Stimulated activated CD4-positive, alpha-beta T cell treated with anti-CD3 and anti-CD28 coated beads, Interleukin-2, amount 100 ng/mL, for 4 hours (primary cell): ENCODE measurements around the gene SPG7.
A peak's percentile ranks its signal among the peaks of the same experiment; 100 is the strongest.

Source experiments
- DNase-seq: peaks from one replicate; pipeline ENCODE4 v3.0.0-alpha.2; 2020; ENCODE audit warnings: low read depth

SPG7 gene

DNA sequence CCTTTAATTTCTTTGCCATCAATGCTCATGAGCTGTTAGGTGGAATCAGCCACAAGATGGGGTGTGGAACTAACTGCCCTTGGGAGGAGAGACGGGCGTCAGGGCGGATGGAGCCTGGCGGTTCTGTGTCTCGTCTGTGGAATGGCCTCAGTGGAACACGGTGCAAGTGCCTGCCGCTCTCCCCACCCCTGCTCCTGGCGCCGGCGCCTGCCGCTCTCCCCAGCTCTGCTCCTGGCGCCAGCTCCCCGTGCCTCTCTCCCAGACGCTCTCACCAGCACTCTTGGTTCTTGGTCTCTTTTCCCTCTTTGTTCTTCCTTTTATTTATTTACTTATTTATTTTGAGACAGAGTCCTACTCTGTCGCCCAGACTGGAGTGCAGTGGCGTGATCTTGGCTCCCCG, 39.1 kb downstream of the SPG7 start:
- DNase-seq: no peak

DNA sequence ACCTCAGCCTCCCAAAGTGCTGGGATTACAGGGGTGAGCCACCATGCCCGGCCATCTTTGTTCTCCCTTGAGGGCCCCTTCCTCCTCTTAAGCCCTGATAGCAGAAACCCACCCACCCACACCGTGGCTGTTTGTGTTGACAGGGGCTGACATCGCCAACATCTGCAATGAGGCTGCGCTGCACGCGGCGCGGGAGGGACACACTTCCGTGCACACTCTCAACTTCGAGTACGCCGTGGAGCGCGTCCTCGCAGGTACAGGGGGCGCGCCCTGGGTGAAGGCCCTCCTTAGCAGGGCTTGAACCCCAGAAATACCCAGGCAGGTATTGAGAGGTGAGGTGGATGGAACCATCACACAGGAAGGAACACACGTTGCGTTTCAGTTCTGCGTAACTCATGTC, 39.7 kb downstream of the SPG7 start:
- DNase-seq: no peak

DNA sequence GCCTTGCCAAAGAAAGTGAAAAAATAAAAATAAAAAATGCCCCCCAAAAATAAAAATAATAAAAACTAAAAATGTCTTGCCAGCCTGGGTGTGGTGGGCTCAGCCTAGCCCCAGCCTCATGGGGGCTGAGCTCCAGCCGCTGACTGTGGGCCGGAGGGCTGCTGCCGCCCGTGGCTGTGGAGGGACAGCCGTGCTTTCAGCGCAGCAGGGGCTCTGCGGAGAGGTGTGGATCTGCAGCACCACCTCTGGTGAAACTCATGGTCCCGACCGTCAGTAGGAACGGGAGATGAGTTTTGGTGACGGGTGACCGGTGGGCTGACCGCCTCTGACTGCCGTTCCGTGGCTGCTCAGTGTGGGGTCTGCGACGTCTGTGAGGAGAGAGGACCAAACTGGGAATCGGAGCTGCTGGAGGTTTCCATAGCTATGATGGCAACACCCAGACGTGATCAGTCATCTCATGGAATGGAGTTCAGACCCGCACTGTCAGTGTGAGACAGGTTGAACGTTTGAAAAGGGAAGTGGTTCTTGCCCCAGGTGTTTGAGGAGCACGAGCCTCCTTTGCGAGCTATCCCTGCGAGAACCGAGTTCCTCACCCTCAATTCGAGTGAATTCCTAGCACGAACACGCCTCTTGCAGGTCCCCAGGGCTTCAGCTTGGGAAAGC, 40.3 kb downstream of the SPG7 start:
- DNase-seq: no peak

DNA sequence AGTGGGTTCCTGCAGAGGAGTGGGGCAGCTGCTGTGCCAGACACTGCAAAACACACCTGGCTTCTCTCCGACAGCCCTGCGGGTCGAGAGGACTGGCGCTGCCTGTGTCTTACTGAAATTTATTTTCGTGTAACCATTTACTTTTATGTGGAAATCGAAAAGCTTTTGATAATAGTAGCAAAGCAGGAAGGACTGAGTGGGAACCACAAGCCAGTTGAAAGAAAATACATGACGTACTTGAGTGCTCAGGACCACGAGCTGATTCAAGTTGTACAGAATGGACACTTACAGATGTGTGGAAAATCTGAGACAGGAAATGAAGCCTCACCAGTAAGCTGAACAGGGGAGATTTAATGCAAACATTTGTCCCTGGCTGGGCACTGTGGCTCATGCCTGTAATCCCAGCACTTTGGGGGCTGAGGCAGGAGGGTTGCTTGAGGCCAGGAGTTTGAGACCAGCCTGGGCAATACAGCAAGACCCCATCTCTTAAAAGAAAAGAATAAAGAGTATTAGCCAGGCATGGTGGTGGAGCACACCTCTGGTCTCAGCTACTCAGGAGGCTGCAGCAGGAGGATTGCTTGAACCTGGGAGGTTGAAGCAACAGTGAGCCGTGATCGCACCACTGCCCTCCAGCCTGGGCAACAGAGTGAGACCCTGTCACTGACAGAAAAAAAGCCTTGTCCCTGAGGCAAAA, 41.0 kb downstream of the SPG7 start:
- DNase-seq: no peak

DNA sequence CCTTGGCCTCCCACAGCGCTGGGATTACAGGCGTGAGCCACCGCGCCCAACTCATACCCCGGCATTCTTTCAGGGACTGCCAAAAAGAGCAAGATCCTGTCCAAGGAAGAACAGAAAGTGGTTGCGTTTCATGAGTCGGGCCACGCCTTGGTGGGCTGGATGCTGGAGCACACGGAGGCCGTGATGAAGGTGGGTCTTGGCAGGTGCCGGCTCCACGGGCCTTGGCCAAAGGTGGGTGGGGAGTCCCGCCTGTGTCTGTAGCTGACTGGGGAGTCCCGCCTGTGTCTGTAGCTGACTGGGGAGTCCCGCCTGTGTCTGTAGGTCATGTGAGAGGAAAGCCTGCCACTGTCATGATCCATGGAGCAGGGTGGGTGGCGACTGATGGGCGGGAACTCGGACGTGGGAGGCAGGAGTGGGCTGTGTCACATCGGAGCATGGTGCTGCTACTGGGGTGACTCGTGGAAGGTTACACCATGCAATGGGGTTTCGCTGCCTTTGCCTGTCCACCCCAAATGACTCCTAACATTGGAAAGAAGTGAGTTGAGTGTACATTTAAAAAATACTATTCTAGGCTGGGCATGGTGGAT, 42.3 kb downstream of the SPG7 start:
- no peak for DNase-seq

DNA sequence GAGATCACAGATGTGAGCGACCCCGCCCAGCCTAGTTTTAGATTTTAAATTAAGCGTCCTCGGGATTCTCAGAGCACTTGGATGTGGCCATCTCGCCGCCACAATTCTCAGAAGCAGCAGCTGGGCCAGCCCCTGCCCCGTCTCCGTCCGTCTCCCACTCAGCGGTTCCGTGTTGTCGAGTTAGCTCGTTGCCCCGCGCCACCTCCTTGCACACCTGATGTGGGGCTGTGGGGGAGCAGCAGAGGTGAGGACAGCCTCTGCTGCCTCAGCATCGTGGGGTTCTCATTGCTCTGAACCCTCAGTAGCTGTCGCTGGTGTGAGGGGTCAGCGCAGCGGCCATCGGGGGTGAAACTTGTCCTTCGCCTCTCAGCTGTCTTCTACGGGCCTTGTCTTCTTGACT, 44.1 kb downstream of the SPG7 start:
- no peak for DNase-seq

DNA sequence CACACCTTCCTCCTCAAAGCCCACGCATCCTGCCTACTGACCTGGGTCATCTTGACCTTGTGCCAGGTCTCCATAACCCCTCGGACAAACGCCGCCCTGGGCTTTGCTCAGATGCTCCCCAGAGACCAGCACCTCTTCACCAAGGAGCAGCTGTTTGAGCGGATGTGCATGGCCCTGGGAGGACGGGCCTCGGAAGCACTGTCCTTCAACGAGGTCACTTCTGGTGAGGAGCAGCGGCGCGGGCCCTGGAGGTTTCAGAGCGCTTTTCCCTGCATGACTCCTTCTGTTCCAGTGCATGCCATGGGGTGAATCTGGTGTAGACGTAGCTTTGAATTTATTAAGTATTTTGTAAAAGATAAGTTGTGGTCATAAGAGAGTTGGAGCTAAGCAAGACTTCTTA, 44.7 kb downstream of the SPG7 start:
- DNase-seq: no peak

DNA sequence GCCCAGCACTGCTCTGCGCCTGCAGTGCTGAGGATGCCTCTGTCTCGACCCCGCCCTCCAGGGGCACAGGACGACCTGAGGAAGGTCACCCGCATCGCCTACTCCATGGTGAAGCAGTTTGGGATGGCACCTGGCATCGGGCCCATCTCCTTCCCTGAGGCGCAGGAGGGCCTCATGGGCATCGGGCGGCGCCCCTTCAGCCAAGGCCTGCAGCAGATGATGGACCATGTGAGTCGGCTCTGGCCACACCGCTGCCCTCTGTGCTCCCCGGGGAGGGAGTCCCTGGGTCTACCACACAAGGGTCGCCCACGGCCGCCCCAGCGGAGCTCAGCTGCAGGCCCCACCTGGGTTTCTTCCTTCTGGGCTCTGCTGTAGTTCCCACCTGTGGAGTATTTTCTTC, 45.5 kb downstream of the SPG7 start:
- DNase-seq: no peak

DNA sequence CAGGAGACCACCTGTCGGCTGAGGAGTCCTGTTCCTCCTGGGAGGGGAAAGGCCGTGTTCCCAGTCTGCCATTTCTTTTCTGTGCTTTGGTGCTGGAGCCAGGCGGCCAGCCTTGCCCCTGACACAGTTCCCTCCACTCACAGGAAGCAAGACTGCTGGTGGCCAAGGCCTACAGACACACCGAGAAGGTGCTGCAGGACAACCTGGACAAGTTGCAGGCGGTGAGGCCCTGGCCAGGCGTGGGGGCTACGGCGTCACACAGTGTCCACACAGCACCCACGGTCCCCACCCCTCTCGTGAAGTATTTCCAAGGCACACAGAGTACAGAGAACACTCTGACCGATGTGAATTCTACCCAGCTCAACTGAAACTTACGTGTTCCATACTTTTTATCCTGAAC, 46.1 kb downstream of the SPG7 start:
- DNase-seq: no peak

DNA sequence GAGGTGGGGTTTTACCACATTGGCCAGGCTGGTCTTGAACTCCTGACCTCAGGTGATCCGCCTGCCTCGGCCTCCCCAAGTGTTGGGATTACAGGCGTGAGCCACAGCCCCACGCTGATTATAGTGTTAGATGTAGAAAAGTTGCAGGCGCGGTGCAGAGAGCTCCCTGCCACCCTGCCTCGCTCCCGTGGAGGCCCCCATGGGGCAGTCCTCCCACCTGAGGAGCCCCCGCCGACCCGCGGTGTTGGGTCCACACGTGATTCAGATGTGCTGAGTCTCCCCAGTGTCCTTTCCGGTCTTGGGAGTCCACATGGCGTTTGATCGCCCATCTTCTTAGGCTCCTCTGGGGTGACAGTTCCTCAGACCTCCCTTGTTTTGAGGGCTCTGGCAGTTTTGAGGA, 47.1 kb downstream of the SPG7 start:
- no peak for DNase-seq

DNA sequence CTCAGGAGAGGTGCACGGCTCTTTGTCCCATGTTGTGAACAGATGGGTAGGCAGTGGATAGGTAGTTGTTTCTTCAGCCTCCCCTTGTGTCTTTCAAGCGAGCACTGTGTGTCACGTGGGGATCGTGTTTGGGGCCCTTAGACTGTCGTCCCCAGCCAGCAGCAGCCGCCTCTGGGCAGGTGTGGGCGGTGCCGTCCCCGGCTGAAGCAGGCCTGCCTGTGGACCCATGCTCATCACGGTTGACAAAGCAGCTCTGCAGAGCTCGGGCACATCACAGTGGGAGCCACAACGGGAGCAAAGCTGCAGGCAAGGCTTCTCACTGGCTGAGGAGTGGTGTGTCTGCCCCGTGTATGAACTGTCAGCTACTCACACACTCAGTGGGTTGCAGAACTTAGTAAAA, 47.6 kb downstream of the SPG7 start:
- DNase-seq: no peak

DNA sequence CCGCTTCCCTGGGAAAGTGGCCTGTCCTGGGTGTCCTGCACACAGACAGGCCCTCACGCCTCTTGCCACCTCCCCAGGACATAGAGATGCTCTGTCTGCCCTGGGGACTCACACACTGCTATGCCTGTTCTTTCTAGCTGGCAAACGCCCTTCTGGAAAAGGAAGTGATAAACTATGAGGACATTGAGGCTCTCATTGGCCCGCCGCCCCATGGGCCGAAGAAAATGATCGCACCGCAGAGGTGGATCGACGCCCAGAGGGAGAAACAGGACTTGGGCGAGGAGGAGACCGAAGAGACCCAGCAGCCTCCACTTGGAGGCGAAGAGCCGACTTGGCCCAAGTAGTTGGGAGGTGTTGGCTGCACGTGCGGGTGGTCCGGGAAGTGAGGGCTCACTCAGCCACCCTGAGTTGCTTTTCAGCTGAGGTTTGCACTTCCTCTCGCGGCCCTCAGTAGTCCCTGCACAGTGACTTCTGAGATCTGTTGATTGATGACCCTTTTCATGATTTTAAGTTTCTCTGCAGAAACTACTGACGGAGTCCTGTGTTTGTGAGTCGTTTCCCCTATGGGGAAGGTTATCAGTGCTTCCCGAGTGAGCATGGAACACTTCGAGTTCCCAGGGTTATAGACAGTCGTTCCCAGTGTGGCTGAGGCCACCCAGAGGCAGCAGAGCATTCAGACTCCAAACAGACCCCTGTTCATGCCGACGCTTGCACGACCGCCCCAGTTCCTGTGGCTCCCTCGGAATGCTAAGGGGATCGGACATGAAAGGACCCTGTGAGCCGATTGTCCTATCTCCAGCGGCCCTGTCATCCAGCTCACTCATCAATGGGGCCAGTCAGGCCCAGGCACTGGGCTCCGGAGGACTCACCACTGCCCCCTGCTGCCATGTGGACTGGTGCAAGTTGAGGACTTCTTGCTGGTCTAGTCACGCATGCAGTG, 48.8 kb downstream of the SPG7 start:
- peak; percentile 67 for DNase-seq

DNA sequence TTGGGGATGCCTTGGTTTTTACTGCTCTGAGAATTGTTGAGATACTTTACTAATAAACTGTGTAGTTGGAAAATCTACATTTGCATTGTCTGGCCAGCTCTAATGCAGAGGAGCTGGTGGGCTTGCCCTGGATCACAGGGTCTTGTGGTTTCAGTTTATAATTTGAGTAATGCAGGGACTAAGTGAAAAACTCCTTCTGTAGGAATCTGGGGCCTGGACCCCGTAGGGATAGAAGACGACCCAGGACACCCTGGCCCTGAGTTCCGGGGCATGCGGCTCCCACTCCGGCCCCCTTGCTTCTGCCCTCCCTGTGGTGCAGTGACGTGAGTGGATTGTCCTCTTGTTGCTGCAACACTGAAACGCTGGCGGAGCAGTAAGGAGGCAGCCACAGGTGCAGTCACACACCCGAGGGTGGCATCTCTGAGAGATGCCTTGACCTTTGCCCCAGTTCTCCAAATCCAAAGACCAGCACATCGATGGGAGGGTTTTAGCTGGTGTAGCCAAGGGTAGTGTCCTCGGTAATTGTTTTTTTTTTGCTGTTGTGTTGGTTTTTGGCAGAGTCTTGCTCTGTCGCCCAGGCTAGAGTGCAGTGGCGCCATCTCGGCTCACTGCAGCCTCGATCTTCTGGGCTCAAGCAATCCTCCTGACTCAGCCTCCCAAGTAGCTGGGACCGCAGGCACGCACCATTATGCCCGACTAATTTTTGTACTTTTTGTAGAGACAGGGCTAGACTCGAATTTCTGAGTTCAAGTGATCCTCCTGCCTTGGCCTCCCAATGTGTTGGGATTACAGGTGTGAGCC, 49.7 kb downstream of the SPG7 start:
- DNase-seq: no peak

DNA sequence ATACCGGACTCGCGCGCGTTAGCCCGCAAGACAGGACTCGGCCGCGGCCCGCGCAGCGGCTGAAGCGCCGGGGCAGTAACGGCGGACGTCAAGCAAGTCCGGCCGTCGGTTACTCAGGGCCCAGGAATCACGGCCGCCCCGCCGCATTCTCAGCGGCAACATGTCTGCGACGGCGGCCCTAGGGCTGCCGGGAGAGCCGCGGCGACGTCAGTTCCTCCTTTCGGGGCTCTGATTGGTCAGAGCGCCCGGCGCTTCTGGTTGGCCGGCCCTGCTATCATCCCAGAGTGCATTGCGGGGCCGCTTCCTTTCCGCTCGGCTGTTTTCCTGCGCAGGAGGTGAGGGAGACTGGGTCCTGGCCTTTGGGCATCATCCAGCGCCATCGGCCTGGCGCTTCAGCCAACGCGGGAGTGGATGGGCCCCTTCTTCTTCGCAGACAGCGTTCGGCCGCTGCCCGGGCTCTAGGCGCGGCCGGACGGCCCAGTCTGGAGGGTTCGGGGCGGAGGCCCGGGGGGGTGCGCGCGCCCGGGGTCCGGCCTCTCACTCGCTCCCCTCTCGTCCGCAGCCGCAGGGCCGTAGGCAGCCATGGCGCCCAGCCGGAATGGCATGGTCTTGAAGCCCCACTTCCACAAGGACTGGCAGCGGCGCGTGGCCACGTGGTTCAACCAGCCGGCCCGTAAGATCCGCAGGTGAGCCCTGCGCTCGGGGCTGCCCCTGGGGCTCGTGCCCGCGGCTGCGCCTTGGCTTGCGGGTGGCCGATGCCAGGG, 52.4 kb downstream of the SPG7 start, which contains the start of gene RPL13:
Gene RPL13 (plus strand): TSS at position 305 of the 764 bp plus-strand sequence. CDS start 278 bp downstream, at position 583.
- DNase-seq: peak; percentile 91

DNA sequence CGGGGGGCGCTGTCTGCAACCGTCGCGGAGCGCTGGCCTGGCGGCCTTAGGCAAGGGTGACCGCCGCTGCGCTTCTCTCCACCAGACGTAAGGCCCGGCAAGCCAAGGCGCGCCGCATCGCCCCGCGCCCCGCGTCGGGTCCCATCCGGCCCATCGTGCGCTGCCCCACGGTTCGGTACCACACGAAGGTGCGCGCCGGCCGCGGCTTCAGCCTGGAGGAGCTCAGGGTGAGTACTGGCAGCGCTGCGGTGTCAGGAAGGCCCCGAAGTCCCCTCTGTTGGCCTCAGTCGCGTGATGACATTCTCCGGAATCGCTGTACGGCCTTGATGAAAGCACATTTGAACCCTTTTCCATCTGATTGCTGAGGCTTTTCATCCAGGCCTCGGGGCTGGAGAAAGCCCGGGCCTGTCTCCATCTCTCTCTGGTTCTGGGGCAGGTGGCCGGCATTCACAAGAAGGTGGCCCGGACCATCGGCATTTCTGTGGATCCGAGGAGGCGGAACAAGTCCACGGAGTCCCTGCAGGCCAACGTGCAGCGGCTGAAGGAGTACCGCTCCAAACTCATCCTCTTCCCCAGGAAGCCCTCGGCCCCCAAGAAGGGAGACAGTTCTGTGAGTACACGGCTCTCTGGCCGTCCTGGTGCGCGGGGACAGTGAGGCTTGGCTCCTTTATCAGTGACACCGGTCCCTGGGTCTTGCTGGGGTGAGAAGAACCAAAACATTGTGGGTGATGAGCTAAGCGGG, 53.1 kb downstream of the SPG7 start:
- DNase-seq: no peak

DNA sequence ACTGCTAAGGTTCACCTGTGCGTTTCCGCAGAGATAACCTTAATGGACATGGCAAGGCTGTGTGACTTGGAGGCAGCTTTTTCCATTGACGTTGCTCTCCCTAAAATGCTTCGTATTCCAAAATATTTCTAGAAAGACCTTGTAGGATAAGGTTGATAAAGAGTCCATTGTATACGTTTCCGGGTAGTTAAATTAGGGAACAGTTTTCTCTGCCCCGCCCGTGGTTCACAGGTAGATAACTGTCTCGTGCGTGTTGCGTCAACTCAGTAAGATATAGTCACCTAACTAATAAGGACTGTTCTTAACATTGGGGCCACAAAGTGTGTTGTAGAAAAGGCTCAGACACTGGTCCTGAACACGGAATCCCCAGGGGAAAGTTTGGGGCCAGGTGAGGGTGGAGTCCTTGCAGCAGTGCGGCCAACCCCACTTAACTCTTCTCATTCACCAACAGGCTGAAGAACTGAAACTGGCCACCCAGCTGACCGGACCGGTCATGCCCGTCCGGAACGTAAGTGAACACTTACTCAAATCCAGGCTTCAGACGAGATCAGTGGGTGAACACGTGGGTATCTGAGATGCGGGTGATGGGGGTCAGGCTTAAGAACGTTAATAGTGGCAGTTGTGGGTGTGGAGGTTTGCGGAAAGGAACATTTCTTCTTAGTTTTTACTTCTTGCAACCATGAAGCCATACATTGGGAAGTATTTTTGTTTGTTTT, 53.8 kb downstream of the SPG7 start:
- DNase-seq: no peak

DNA sequence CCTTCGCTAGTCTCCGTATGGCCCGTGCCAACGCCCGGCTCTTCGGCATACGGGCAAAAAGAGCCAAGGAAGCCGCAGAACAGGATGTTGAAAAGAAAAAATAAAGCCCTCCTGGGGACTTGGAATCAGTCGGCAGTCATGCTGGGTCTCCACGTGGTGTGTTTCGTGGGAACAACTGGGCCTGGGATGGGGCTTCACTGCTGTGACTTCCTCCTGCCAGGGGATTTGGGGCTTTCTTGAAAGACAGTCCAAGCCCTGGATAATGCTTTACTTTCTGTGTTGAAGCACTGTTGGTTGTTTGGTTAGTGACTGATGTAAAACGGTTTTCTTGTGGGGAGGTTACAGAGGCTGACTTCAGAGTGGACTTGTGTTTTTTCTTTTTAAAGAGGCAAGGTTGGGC, 54.7 kb downstream of the SPG7 start:
- no peak for DNase-seq

DNA sequence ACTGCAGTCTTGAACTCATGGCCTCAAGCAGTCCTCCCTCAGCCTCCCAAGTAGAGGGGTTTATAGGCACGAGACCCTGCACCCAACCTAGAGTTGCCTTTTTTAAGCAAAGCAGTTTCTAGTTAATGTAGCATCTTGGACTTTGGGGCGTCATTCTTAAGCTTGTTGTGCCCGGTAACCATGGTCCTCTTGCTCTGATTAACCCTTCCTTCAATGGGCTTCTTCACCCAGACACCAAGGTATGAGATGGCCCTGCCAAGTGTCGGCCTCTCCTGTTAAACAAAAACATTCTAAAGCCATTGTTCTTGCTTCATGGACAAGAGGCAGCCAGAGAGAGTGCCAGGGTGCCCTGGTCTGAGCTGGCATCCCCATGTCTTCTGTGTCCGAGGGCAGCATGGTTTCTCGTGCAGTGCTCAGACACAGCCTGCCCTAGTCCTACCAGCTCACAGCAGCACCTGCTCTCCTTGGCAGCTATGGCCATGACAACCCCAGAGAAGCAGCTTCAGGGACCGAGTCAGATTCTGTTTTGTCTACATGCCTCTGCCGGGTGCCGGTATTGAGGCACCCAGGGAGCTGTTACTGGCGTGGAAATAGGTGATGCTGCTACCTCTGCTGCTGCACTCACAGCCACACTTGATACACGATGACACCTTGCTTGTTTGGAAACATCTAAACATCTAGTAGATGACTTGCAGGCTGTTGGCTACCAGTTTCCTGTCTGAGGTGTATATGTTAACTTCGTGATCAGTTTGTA, 55.6 kb downstream of the SPG7 start:
- no peak for DNase-seq
